HepG2 (cell line): ENCODE data around the gene UQCR10. TPM values are rescaled to one million over a fixed set of nuclear protein-coding genes. Genes with fewer than 3 reads are reported as not detected.

Experiments
- ATAC-seq: fragments of 200-7000 bp; cut with Tn5 transposase; 3 replicates; pipeline ENCODE4 v1.9.1; 2020; ENCODE audit warnings: mild to moderate bottlenecking, moderate library complexity
- BruUV-seq: library from RNA; stranded (reverse); fragments of 400-500 nt; replicated peaks from 2 replicates; lab custom pipeline; 2021; lab: Mats Ljungman, UMichigan
- CTCF ChIA-PET: fragments of 300-600 bp; formaldehyde crosslinking; extraction: SDS; loops from one replicate; lab custom pipeline; 2021; ENCODE audit warnings: low total read pairs, inconsistent platforms, low intra/inter-chr PET ratio; lab: Yijun Ruan, JAX
- POLR2A ChIA-PET: fragments of 350-600 bp; sonication (Branson Sonifier 250); formaldehyde crosslinking; loops from one replicate; lab custom pipeline; 2020; ENCODE audit warnings: antibody characterized with exemption, inconsistent platforms; lab: Yijun Ruan, JAX
- DNase-seq: peaks from one replicate; pipeline ENCODE4 v3.0.0-alpha.2; 2015; ENCODE audit warnings: low spot score
- FAIRE-seq: peaks from 3 replicates; lab custom pipeline; 2011; peaks lifted over from hg19 to GRCh38; lab: Jason Lieb, UNC
- H2AFZ ChIP-seq: one replicate; pipeline ENCODE4 v1.6.1; 2011; ENCODE audit warnings: low read length, inconsistent platforms
- H3K27ac ChIP-seq: fragments of 300-600 bp; 3 replicates; pipeline ENCODE4 v1.8.0; 2011; ENCODE audit warnings: mixed run types, mild to moderate bottlenecking, mixed read lengths, low read length, inconsistent platforms; ENCODE audit not compliant: insufficient read depth; ENCODE audit errors: extremely low read length
- H3K27me3 ChIP-seq, 2 experiments: fragments of 200-600 bp in 1 of 2; 2 replicates in 1 of 2; 3 replicates in 1 of 2; pipeline versions ENCODE4 v1.6.0 to v1.8.0; 2011; ENCODE audit warnings: low read length in 2 of 2, mild to moderate bottlenecking in 2 of 2, moderate library complexity in 2 of 2, inconsistent platforms in 1 of 2; ENCODE audit not compliant: insufficient read depth in 2 of 2, control insufficient read depth in 1 of 2
- H3K36me3 ChIP-seq, 2 experiments: fragments of 200-600 bp in 1 of 2; replicated peaks in 1 of 2; 2 replicates in 1 of 2; 3 replicates in 1 of 2; pipeline versions ENCODE4 v1.5.1 to v1.8.0; 2011; ENCODE audit warnings: low read length in 2 of 2, inconsistent platforms in 1 of 2; ENCODE audit not compliant: insufficient read depth in 2 of 2, control insufficient read depth in 1 of 2
- H3K4me1 ChIP-seq: 2 replicates; pipeline ENCODE4 v1.5.1; 2012; ENCODE audit warnings: low read length, inconsistent platforms; ENCODE audit not compliant: insufficient read depth
- H3K4me2 ChIP-seq: 2 replicates; pipeline ENCODE4 v1.6.0; 2011; ENCODE audit warnings: low read depth, low read length, inconsistent platforms
- H3K4me3 ChIP-seq, 3 experiments: fragments of 200-600 bp in 1 of 3; sonication (generic), shearing (Covaris generic) in 1 of 3; replicated peaks in 1 of 3; 2 replicates each; pipeline ENCODE4 v1.5.1; 2011 to 2016; ENCODE audit warnings: low read length in 3 of 3, inconsistent platforms in 2 of 3, low read depth in 2 of 3, mild to moderate bottlenecking in 2 of 3, control low read depth in 1 of 3, mixed read lengths in 1 of 3; ENCODE audit not compliant: insufficient read depth in 1 of 3
- H3K79me2 ChIP-seq: one replicate; pipeline ENCODE4 v1.6.1; 2011; ENCODE audit warnings: low read length, inconsistent platforms; ENCODE audit not compliant: insufficient read depth
- H3K9ac ChIP-seq: 2 replicates; pipeline ENCODE4 v1.6.0; 2011; ENCODE audit warnings: mild to moderate bottlenecking, low read depth, low read length, inconsistent platforms; ENCODE audit not compliant: insufficient read depth
- H3K9me3 ChIP-seq: 2 replicates; pipeline ENCODE4 v1.5.1; 2012; ENCODE audit warnings: mild to moderate bottlenecking, low read length
- H4K20me1 ChIP-seq: 2 replicates; pipeline ENCODE4 v1.6.0; 2011; ENCODE audit warnings: inconsistent platforms, mild to moderate bottlenecking, low read length, moderate library complexity; ENCODE audit not compliant: insufficient read depth
- CENPX ChIP-seq: sonication (generic); formaldehyde crosslinking; IDR thresholded peaks from 2 replicates; pipeline ENCODE4 v1.9.0; 2021; ENCODE audit warnings: mild to moderate bottlenecking, missing genetic modification reagents, moderate library complexity
- ETV6 ChIP-seq: sonication (generic); formaldehyde crosslinking; conservative IDR thresholded peaks from 2 replicates; pipeline ENCODE4 v1.4.0; 2020; ENCODE audit warnings: missing genetic modification reagents
- MAFG ChIP-seq: sonication (generic); formaldehyde crosslinking; IDR thresholded peaks from 2 replicates; pipeline ENCODE4 v1.5.1; 2020; ENCODE audit warnings: mild to moderate bottlenecking, missing genetic modification reagents
- MBNL3 ChIP-seq: fragments of 250-450 bp; sonication (Bioruptor Pico); conservative IDR thresholded peaks from 2 replicates; pipeline ENCODE4 v1.8.0; 2022; ENCODE audit warnings: mild to moderate bottlenecking, inconsistent platforms
- NFIB ChIP-seq: sonication (generic); formaldehyde crosslinking; IDR thresholded peaks from 2 replicates; pipeline ENCODE4 v1.9.0; 2021; ENCODE audit warnings: missing genetic modification reagents, mild to moderate bottlenecking, borderline replicate concordance
- NKX3-1 ChIP-seq: sonication (generic); formaldehyde crosslinking; IDR thresholded peaks from 2 replicates; pipeline ENCODE4 v1.5.0; 2020; ENCODE audit warnings: missing genetic modification reagents
- PHF20 ChIP-seq: sonication (generic); formaldehyde crosslinking; IDR thresholded peaks from 2 replicates; pipeline ENCODE4 v1.5.0; 2020; ENCODE audit warnings: mild to moderate bottlenecking, missing genetic modification reagents
- RAD51 ChIP-seq: fragments of 450-650 bp; IDR thresholded peaks from 2 replicates; pipeline ENCODE4 v1.6.1; 2016; ENCODE audit warnings: borderline replicate concordance
- SMARCE1 ChIP-seq: fragments of 450-650 bp; IDR thresholded peaks from 2 replicates; pipeline ENCODE4 v1.6.1; 2017; ENCODE audit warnings: borderline replicate concordance
- ZFX ChIP-seq: sonication (generic); formaldehyde crosslinking; IDR thresholded peaks from 2 replicates; pipeline ENCODE4 v1.4.0; 2020; ENCODE audit warnings: mild to moderate bottlenecking, low read depth, missing genetic modification reagents, moderate library complexity
- ZNF24 ChIP-seq: fragments of 450-650 bp; IDR thresholded peaks from 2 replicates; pipeline ENCODE4 v1.6.1; 2017; ENCODE audit warnings: antibody characterized with exemption, mild to moderate bottlenecking
- ZSCAN9 ChIP-seq: IDR thresholded peaks from 2 replicates; pipeline ENCODE4 v1.6.1; 2016; ENCODE audit warnings: borderline replicate concordance
- WGBS: methylation state at CpG from one replicate; pipeline ENCODE4 v1.1.6; 2017; ENCODE audit warnings: low lambda C conversion rate; 5-methylcytosine and 5-hydroxymethylcytosine counted together
- in situ Hi-C: cut with HindIII; loops from 2 replicates; pipeline ENCODE4 v1.10.0; 2017; ENCODE audit warnings: low pct_unique_long_range_greater_than_20kb; ENCODE audit not compliant: extremely low pct_ligation_motif_present
- intact Hi-C: fragments of 100-400 bp; cut with micrococcal nuclease; formaldehyde crosslinking; loops from one replicate; pipeline ENCODE4 v1.10.0; 2022; ENCODE audit not compliant: unreplicated experiment
- polyA plus RNA-seq, 8 experiments: library from polyadenylated mRNA; depleted of rRNA in 3 of 8; stranded (reverse) in 7 of 8; unstranded in 1 of 8; fragments of >200 nt; fragmentation: Illumina TruSeq in 4 of 8; extraction: Trizol in 4 of 8; gene quantifications; 2 replicates each; pipeline versions ENCODE4 v1.2.1 to v1.2.3, GENCODE V29; 2011 to 2016; ENCODE audit warnings: low read depth in 4 of 8, missing spikeins in 1 of 8, mixed read lengths in 1 of 8; ENCODE audit not compliant: insufficient read depth in 1 of 8
- total RNA-seq, 5 experiments: library from RNA; depleted of rRNA; stranded (reverse); fragments of >200 nt; fragmentation: Illumina TruSeq; extraction: Trizol; gene quantifications; 2 replicates each; pipeline ENCODE4 v1.2.3, GENCODE V29; 2016; ENCODE audit warnings: low read depth in 1 of 5

The UQCR10 gene
- total and polyA plus RNA-seq, 2 of the 13 experiments (the other 11 are each of a cell fraction or from before 2014, with no cell fraction given): 225 to 232 TPM

DNA sequence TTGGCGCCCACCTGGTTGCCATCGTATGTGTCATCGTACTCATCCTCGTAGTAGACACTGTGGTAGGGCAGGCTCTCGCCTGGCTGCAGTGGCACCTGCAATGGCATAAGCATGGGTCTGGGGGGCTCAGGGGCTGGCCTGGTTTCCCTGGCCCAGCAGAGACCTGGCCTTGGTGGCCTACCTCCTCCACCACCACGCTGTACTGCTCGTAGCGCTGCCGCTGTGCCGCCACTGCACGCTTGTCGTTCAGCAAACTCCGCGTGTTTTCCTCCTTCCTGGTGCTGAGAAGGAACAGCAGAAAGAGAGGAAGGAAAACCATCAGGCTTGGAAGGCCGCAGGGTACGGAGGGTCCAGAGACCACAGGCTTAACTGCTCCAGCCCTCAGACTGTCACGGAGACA lies 26.2 kb downstream of the UQCR10 start:
- no peak overlapping the region for H3K4me2 ChIP-seq
- CTCF ChIA-PET: no interaction called here
- no TSS peak for BruUV-seq
- H3K79me2 ChIP-seq: no peaks in the 10 kb centered on the region
- POLR2A ChIA-PET: interaction anchor here (1.2 to 1.4 kb wide), 2 partner anchors 27 to 44 kb away, joined by 3 to 4 read pairs; partner anchors contain the start of genes ASCC2, UQCR10 and ZMAT5
- no peaks in the 10 kb centered on the region for H3K27me3 ChIP-seq
- in situ Hi-C loops: no loop called here
- DNase-seq: no peak
- 98% methylated on average over 12 of the region's 17 CpGs for WGBS
- H3K27ac ChIP-seq: no peak overlapping the region
- no peak for ATAC-seq
- intact Hi-C loops: no loop called here
- no peak overlapping the region for H3K9ac ChIP-seq
- no peaks in the 10 kb centered on the region for H4K20me1 ChIP-seq
- H3K4me1 ChIP-seq: peaks cover 23% of the 10 kb centered on the region
- TF ChIP-seq NKX3-1 (CRISPR knock-in tag) (no peak), CENPX (CRISPR knock-in tag) (no peak), RAD51 (no peak)
- no peak overlapping the region for H2AFZ ChIP-seq
- no peak for FAIRE-seq
- H3K4me3 ChIP-seq: no peak overlapping the region
- peaks cover 30 to 66% of the 10 kb centered on the region in 2 experiments for H3K36me3 ChIP-seq
- no peaks in the 10 kb centered on the region for H3K9me3 ChIP-seq

DNA sequence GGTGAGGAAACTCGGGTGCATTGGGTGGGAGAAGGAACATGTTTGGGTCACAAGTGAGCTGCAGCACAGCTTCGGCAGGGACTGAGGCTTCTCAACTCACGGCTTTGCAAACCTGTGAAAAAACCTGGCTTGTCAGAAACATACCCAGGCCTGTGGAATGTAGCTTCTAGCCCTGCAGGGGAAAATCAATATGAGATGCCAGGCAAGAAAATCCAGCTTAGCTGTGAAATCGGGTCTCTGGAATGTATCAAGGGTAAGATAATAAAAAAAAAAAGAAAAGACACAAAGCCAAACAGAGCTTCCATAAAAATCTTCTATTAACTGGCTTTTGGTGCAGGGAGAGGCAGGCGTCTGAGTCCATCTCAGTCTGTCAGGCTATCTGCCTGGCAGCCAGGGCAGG lies 28.5 kb downstream of the UQCR10 start:
- POLR2A ChIA-PET: interaction anchor here (1.0 kb wide), 1 partner anchor 9 kb away, joined by 4 read pairs; no protein-coding TSS in a partner anchor
- 92% methylated on average over 5 of the region's 5 CpGs for WGBS
- TF ChIP-seq SMARCE1: no peak
- no peak for TF ChIP-seq ZNF24
- TF ChIP-seq ZFX (CRISPR knock-in tag): no peak
- TF ChIP-seq ZSCAN9 (CRISPR knock-in tag): no peak
- TF ChIP-seq NFIB (CRISPR knock-in tag): no peak
- TF ChIP-seq MBNL3: no peak
- no peak for TF ChIP-seq MAFG (CRISPR knock-in tag)
- TF ChIP-seq PHF20 (CRISPR knock-in tag): no peak
- TF ChIP-seq ETV6 (CRISPR knock-in tag): no peak
- no peak overlapping the region for H3K27ac ChIP-seq
- intact Hi-C loops (no loop called here), in situ Hi-C loops (no loop called here)
- H3K4me1 ChIP-seq: peaks cover 40% of the 10 kb centered on the region
- no TSS peak for BruUV-seq
- CTCF ChIA-PET: no interaction called here
- ATAC-seq: no peak
- no peak overlapping the region for H2AFZ ChIP-seq
- no peak for FAIRE-seq
- no peaks in the 10 kb centered on the region for H3K9me3 ChIP-seq
- no peaks in the 10 kb centered on the region for H3K79me2 ChIP-seq
- H3K36me3 ChIP-seq: peaks cover 21 to 54% of the 10 kb centered on the region in 2 experiments
- H3K4me3 ChIP-seq: no peak overlapping the region
- no peak overlapping the region for H3K4me2 ChIP-seq
- DNase-seq: no peak
- H3K27me3 ChIP-seq: no peaks in the 10 kb centered on the region
- H3K9ac ChIP-seq: no peak overlapping the region
- no peaks in the 10 kb centered on the region for H4K20me1 ChIP-seq
